ENCODE data around the gene HSD17B4. TPM values are rescaled to one million over a fixed set of nuclear protein-coding genes. Genes with fewer than 3 reads are reported as not detected.
"Not testable (repeated sequence)": the region's sequence is repeated elsewhere in the genome, so short reads cannot be mapped to it uniquely, and the experiment has no call there.

HSD17B4 gene
- total RNA-seq, 2 experiments from 2014 or later = 94.3 to 111 TPM

DNA sequence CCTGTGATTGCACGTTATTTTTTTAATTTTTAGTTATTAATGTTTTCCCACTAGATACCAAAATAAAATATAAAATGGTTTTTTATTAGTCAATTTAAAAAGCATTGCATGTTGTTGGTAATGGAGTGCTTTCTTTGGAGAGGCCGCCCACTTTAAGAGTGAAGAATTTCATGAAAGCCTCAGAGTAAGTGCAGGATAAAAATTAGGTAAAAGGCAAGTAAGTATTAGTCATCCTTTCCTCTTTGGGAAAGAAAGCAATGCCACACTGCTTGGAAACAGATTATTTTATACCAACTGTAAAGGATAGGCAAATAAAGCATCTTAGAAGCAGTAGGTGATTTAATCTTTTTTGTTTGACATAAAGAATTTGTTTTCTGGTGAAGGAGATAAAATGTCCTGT is 62.9 kb downstream of the HSD17B4 start:
- DNase-seq (no peak), ATAC-seq (no peak)
- no peak overlapping the region for H3K27ac Mint-ChIP-seq
- H3K9me3 Mint-ChIP-seq = no peaks in the 10 kb centered on the region
- TF ChIP-seq, protein P1, sequence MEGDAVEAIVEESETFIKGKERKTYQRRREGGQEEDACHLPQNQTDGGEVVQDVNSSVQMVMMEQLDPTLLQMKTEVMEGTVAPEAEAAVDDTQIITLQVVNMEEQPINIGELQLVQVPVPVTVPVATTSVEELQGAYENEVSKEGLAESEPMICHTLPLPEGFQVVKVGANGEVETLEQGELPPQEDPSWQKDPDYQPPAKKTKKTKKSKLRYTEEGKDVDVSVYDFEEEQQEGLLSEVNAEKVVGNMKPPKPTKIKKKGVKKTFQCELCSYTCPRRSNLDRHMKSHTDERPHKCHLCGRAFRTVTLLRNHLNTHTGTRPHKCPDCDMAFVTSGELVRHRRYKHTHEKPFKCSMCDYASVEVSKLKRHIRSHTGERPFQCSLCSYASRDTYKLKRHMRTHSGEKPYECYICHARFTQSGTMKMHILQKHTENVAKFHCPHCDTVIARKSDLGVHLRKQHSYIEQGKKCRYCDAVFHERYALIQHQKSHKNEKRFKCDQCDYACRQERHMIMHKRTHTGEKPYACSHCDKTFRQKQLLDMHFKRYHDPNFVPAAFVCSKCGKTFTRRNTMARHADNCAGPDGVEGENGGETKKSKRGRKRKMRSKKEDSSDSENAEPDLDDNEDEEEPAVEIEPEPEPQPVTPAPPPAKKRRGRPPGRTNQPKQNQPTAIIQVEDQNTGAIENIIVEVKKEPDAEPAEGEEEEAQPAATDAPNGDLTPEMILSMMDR (IDR thresholded peaks at IDR 0.05) = no peak
- intact Hi-C loops (cut with micrococcal nuclease) = no loop called here
- POLR2A ChIA-PET = no interaction called here
- H3K4me1 Mint-ChIP-seq (ENCODE audit: low read depth) = no peaks in the 10 kb centered on the region
- no peaks in the 10 kb centered on the region for H3K27me3 Mint-ChIP-seq
- no peak overlapping the region for H3K4me3 Mint-ChIP-seq
- CTCF ChIA-PET = no interaction called here
- H3K36me3 Mint-ChIP-seq (ENCODE audit: low read depth) = peaks cover 42% of the 10 kb centered on the region

DNA sequence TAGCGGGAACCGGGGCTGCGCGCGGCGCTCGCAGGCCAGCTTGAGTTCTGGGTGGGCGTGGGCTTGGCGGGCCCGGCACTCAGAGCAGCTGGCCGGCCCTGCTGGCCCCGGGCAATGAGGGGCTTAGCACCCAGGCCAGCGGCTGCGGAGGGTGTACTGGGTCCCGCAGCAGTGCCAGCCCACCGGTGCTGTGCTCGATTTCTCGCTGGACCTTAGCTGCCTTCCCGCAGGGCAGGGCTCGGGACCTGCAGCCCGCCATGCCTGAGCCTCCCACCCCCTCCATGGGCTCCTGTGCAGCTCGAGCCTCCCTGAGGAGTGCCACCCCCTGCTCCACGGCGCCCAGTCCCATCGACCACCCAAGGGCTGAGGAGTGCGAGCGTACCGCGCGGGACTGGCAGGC is 64.8 kb downstream of the HSD17B4 start:
- DNase-seq; H3K4me1 Mint-ChIP-seq (ENCODE audit: low read depth); POLR2A ChIA-PET; H3K9me3 Mint-ChIP-seq; H3K27ac Mint-ChIP-seq; H3K4me3 Mint-ChIP-seq; CTCF ChIA-PET; H3K27me3 Mint-ChIP-seq; ATAC-seq; intact Hi-C loops (cut with micrococcal nuclease): not testable (repeated sequence)
- peaks cover 32% of the 10 kb centered on the region for H3K36me3 Mint-ChIP-seq (ENCODE audit: low read depth)

DNA sequence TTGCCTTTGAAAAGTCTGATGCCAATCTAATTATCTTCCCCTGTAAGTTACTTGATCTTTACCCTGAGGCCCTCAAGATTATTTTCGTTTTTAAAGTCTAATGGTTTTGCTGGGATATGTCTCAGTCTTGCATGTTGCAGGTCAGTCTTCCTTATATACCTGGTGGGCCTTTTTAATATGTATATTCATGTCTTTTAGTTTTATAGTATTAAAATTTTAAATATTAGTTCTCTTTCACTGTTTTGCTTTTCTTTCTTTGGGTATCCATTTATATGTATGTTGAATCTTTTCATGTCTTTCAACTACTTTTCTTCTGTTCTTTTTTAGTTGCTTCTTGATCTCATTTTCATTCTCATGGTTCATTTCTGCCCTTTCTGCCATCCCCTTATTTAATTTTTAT is 68.9 kb downstream of the HSD17B4 start:
- ChIA-PET CTCF (no interaction called here), POLR2A (no interaction called here)
- Mint-ChIP-seq H3K4me3 (no peak overlapping the region), H3K4me1 (ENCODE audit: low read depth) (no peaks in the 10 kb centered on the region), H3K36me3 (ENCODE audit: low read depth) (peaks cover 20% of the 10 kb centered on the region), H3K27ac (no peak overlapping the region), H3K27me3 (no peaks in the 10 kb centered on the region), H3K9me3 (no peaks in the 10 kb centered on the region)
- ATAC-seq (no peak), DNase-seq (no peak)
- TF ChIP-seq, protein P1 (IDR thresholded peaks at IDR 0.05) = no peak
- intact Hi-C loops (cut with micrococcal nuclease) = no loop called here

DNA sequence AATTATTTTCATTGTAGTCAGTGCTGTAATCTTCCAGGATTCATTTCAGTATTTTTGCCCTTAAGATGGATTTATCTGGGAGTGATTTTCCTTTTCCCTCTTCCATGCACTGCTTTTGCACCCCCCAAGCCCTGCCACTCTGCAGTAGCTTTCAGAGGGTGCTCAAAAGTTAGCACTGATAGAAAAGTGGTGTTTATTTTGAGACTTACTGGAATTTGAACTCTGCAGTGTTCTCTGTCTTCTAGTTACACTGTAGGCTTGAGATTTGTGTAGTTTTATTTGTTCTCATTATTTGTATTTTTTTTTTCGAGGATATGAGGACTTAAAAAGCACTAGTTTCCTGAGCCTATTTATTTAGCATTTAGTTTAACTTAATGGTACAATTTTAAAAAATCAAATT is 70.5 kb downstream of the HSD17B4 start:
- intact Hi-C loops (cut with micrococcal nuclease) = no loop called here

DNA sequence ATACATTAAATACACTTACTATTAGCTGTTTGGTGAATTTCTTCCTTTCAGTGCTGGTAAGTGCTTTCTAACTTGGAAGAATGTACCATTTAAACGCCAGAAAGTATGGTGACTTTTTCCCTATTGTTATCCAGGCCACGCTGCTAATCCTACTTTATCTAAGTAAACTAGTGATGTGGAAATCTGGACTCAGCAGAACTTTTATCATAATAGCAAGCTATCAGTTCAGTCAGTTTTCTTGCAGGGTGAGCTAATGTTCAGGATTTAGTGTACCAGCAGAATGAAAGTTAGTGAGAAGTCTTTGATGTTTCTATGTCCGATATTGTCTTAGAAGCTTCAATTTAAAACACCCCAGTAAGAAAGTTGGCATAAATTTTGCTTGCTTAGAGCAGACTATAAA is 72.2 kb downstream of the HSD17B4 start:
- Mint-ChIP-seq H3K9me3 (no peaks in the 10 kb centered on the region), H3K36me3 (ENCODE audit: low read depth) (peaks cover 5% of the 10 kb centered on the region), H3K4me1 (ENCODE audit: low read depth) (no peaks in the 10 kb centered on the region), H3K27me3 (no peaks in the 10 kb centered on the region), H3K4me3 (no peak overlapping the region), H3K27ac (no peak overlapping the region)
- ATAC-seq = no peak
- POLR2A ChIA-PET = no interaction called here
- CTCF ChIA-PET = interaction anchor here (1.5 kb wide), 1 partner anchor 11 kb away, joined by 4 read pairs; no protein-coding TSS in a partner anchor
- TF ChIP-seq, protein P1 (IDR thresholded peaks at IDR 0.05) = no peak
- intact Hi-C loops (cut with micrococcal nuclease) = no loop called here
- no peak for DNase-seq

More for the DNA sequence above, 70.5 kb downstream of the HSD17B4 start:
- H3K4me1 Mint-ChIP-seq (ENCODE audit: low read depth) = no peaks in the 10 kb centered on the region
- ChIA-PET POLR2A (no interaction called here), CTCF (no interaction called here)
- no peak overlapping the region for H3K4me3 Mint-ChIP-seq
- H3K9me3 Mint-ChIP-seq = no peaks in the 10 kb centered on the region
- no peaks in the 10 kb centered on the region for H3K27me3 Mint-ChIP-seq
- H3K36me3 Mint-ChIP-seq (ENCODE audit: low read depth) = peaks cover 10% of the 10 kb centered on the region
- TF ChIP-seq, protein P1 (IDR thresholded peaks at IDR 0.05) = no peak
- ATAC-seq (no peak), DNase-seq (no peak)
- no peak overlapping the region for H3K27ac Mint-ChIP-seq

DNA sequence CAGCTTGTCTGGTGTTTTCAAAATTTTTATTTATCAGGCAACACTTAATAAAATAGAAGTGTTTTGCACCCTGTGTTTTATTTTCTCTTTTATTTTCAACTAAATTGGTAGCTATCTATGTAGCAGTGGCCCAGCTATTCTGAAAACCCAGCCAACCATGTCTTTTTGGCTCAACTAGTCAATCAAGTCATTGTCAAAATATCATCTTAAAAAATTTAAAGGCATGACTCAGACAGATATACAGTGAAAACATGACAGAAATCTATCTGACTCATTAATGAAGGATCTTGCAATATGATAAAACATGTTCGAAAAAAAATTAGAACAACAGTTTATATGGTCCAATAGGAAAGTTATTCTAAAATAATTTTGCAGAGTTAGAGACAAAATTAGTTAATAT is 75.1 kb downstream of the HSD17B4 start:
- ChIA-PET POLR2A (no interaction called here), CTCF (no interaction called here)
- peaks cover 6% of the 10 kb centered on the region for H3K36me3 Mint-ChIP-seq (ENCODE audit: low read depth)
- no peak overlapping the region for H3K4me3 Mint-ChIP-seq
- intact Hi-C loops (cut with micrococcal nuclease) = no loop called here
- H3K4me1 Mint-ChIP-seq (ENCODE audit: low read depth) = no peaks in the 10 kb centered on the region
- no peaks in the 10 kb centered on the region for H3K27me3 Mint-ChIP-seq
- H3K9me3 Mint-ChIP-seq = no peaks in the 10 kb centered on the region
- ATAC-seq (no peak), DNase-seq (no peak)
- H3K27ac Mint-ChIP-seq = no peak overlapping the region
- TF ChIP-seq, protein P1 (IDR thresholded peaks at IDR 0.05) = no peak

Measured in activated CD8-positive, alpha-beta T cell treated with anti-CD3 and anti-CD28 coated beads for 36 hours (primary cell).